ENCODE results near the gene ELAVL4. TPM values are rescaled to one million over a fixed set of nuclear protein-coding genes. Genes with fewer than 3 reads are reported as not detected.

The ELAVL4 gene
- total RNA-seq, 1 experiment from 2014 or later, result not detected

- intact Hi-C loops (cut with micrococcal nuclease; ENCODE audit: unreplicated experiment), result no loop called here
- CTCF ChIA-PET, result no interaction called here
- no TSS peak for BruUV-seq (replicated peaks)
- Mint-ChIP-seq H3K4me1 (ENCODE audit: low read depth, unreplicated experiment) (no peaks in the 10 kb centered on the region), H3K4me3 (ENCODE audit: low read depth, unreplicated experiment) (no peak overlapping the region), H3K36me3 (ENCODE audit: insufficient read depth, unreplicated experiment) (no peaks in the 10 kb centered on the region), H3K27me3 (ENCODE audit: unreplicated experiment) (peaks cover 19% of the 10 kb centered on the region), H3K9me3 (ENCODE audit: low read depth, unreplicated experiment) (no peaks in the 10 kb centered on the region), H3K27ac (ENCODE audit: unreplicated experiment) (no peak overlapping the region)
- DNase-seq, result no peak
- TF ChIP-seq CTCF (IDR thresholded peaks at IDR 0.05; ENCODE audit: unreplicated experiment), result no peak
Measured at GRCh38 chr1:50099654-50100053, 9.1 kb upstream of the ELAVL4 start.

GRCh38 chr1:50103615-50104081 lies 5.1 kb upstream of the ELAVL4 start:
- intact Hi-C loops (cut with micrococcal nuclease; ENCODE audit: unreplicated experiment), result no loop called here
- Mint-ChIP-seq H3K4me3 (ENCODE audit: low read depth, unreplicated experiment) (no peak overlapping the region), H3K27ac (ENCODE audit: unreplicated experiment) (no peak overlapping the region), H3K9me3 (ENCODE audit: low read depth, unreplicated experiment) (no peaks in the 10 kb centered on the region), H3K27me3 (ENCODE audit: unreplicated experiment) (peaks cover 49% of the 10 kb centered on the region), H3K4me1 (ENCODE audit: low read depth, unreplicated experiment) (no peaks in the 10 kb centered on the region), H3K36me3 (ENCODE audit: insufficient read depth, unreplicated experiment) (no peaks in the 10 kb centered on the region)
- no TSS peak for BruUV-seq (replicated peaks)
- DNase-seq, result no peak
- CTCF ChIA-PET, result no interaction called here
- TF ChIP-seq CTCF (IDR thresholded peaks at IDR 0.05; ENCODE audit: unreplicated experiment), result no peak

GRCh38 chr1:50105433-50105832 lies 3.3 kb upstream of the ELAVL4 start:
- no peak overlapping the region for H3K4me3 Mint-ChIP-seq (ENCODE audit: low read depth, unreplicated experiment)
- TF ChIP-seq CTCF (IDR thresholded peaks at IDR 0.05; ENCODE audit: unreplicated experiment), result no peak
- CTCF ChIA-PET, result no interaction called here
- intact Hi-C loops (cut with micrococcal nuclease; ENCODE audit: unreplicated experiment), result no loop called here
- H3K9me3 Mint-ChIP-seq (ENCODE audit: low read depth, unreplicated experiment), result no peaks in the 10 kb centered on the region
- peaks cover 67% of the 10 kb centered on the region for H3K27me3 Mint-ChIP-seq (ENCODE audit: unreplicated experiment)
- BruUV-seq (replicated peaks), result no TSS peak
- no peaks in the 10 kb centered on the region for H3K4me1 Mint-ChIP-seq (ENCODE audit: low read depth, unreplicated experiment)
- no peak overlapping the region for H3K27ac Mint-ChIP-seq (ENCODE audit: unreplicated experiment)
- no peak for DNase-seq
- H3K36me3 Mint-ChIP-seq (ENCODE audit: insufficient read depth, unreplicated experiment), result no peaks in the 10 kb centered on the region

- no peaks in the 10 kb centered on the region for H3K36me3 Mint-ChIP-seq (ENCODE audit: insufficient read depth, unreplicated experiment)
- no peaks in the 10 kb centered on the region for H3K9me3 Mint-ChIP-seq (ENCODE audit: low read depth, unreplicated experiment)
- CTCF ChIA-PET, result no interaction called here
- H3K4me3 Mint-ChIP-seq (ENCODE audit: low read depth, unreplicated experiment), result no peak overlapping the region
- H3K27me3 Mint-ChIP-seq (ENCODE audit: unreplicated experiment), result peaks cover 75% of the 10 kb centered on the region
- intact Hi-C loops (cut with micrococcal nuclease; ENCODE audit: unreplicated experiment), result no loop called here
- BruUV-seq (replicated peaks), result no TSS peak
- no peak for DNase-seq
- no peaks in the 10 kb centered on the region for H3K4me1 Mint-ChIP-seq (ENCODE audit: low read depth, unreplicated experiment)
- H3K27ac Mint-ChIP-seq (ENCODE audit: unreplicated experiment), result no peak overlapping the region
- TF ChIP-seq CTCF (IDR thresholded peaks at IDR 0.05; ENCODE audit: unreplicated experiment), result no peak
Measured at GRCh38 chr1:50106095-50106761, 2.5 kb upstream of the ELAVL4 start.

Data from Calu3 (cell line).